Natural killer cell (primary cell): ENCODE data around the gene MYH15. TPM values are rescaled to one million over a fixed set of nuclear protein-coding genes. Genes with fewer than 3 reads are reported as not detected.

Experiments used
- ATAC-seq, 3 donors: fragments of 150-1000 bp in 2 of 3; fragments of 200-7000 bp in 1 of 3; cut with Tn5 transposase; 1 replicate in 1 of 3; 2 replicates in 2 of 3; pipeline ENCODE4 v1.10.0; 2021; ENCODE audit warnings: mild to moderate bottlenecking in 2 of 3, moderate library complexity in 2 of 3
- DNase-seq, 2 donors: peaks; one replicate each; pipeline versions ENCODE4 v3.0.0 to v3.0.0-alpha.2; 2013 to 2021; ENCODE audit warnings: mixed read lengths in 1 of 2
- H3K27ac ChIP-seq: one replicate; pipeline ENCODE4 v1.5.1; 2013; ENCODE audit warnings: mild to moderate bottlenecking, low read length
- H3K27me3 ChIP-seq: one replicate; pipeline ENCODE4 v1.6.1; 2013; ENCODE audit warnings: low read length; ENCODE audit not compliant: control insufficient read depth, insufficient read depth
- H3K36me3 ChIP-seq: one replicate; pipeline ENCODE4 v1.6.1; 2013; ENCODE audit warnings: low read length; ENCODE audit not compliant: control insufficient read depth, insufficient read depth
- H3K4me1 ChIP-seq: one replicate; pipeline ENCODE4 v1.6.1; 2013; ENCODE audit warnings: low read length; ENCODE audit not compliant: control insufficient read depth, insufficient read depth
- H3K4me3 ChIP-seq: one replicate; pipeline ENCODE4 v1.5.1; 2013; ENCODE audit warnings: low read length
- H3K9me3 ChIP-seq: one replicate; pipeline ENCODE4 v1.6.1; 2013; ENCODE audit warnings: low read length; ENCODE audit not compliant: control insufficient read depth, insufficient read depth
- H3K27ac Mint-ChIP-seq, 2 donors: one replicate each; pipeline ENCODE4 v1.8.0; 2022; ENCODE audit warnings: mild to moderate bottlenecking in 2 of 2, mixed read lengths in 2 of 2, moderate library complexity in 1 of 2
- H3K27me3 Mint-ChIP-seq, 2 donors: one replicate each; pipeline ENCODE4 v1.8.0; 2022; ENCODE audit warnings: low read depth in 2 of 2, mixed read lengths in 2 of 2
- H3K36me3 Mint-ChIP-seq: one replicate; pipeline ENCODE4 v1.8.0; 2022; ENCODE audit warnings: mixed read lengths
- H3K4me1 Mint-ChIP-seq, 2 donors: one replicate each; pipeline ENCODE4 v1.8.0; 2022; ENCODE audit warnings: mixed read lengths in 2 of 2
- H3K4me3 Mint-ChIP-seq: one replicate; pipeline ENCODE4 v1.8.0; 2022; ENCODE audit warnings: mild to moderate bottlenecking, moderate library complexity, mixed read lengths
- H3K9me3 Mint-ChIP-seq, 2 donors: one replicate each; pipeline ENCODE4 v1.8.0; 2022; ENCODE audit warnings: mixed read lengths in 2 of 2
- CTCF ChIP-seq: fragments of 200-600 bp; IDR thresholded peaks from one replicate; pipeline ENCODE4 v1.8.0; 2022; ENCODE audit warnings: antibody characterized with exemption
- WGBS: methylation state at CpG from one replicate; pipeline ENCODE4 v1.1.7; 2013; ENCODE audit warnings: missing lambda C conversion rate; ENCODE audit not compliant: insufficient coverage; 5-methylcytosine and 5-hydroxymethylcytosine counted together
- intact Hi-C: fragments of 100-400 bp; cut with micrococcal nuclease; formaldehyde crosslinking; loops from one replicate; pipeline ENCODE4 v1.14.2; 2022
- total RNA-seq, 4 donors: library from RNA; stranded (reverse); fragments of 120-200 nt in 1 of 4; gene quantifications; one replicate each; pipeline versions ENCODE4 v1.2.3 to v1.2.4, GENCODE V29; 2013 to 2022

MYH15 gene
- total RNA-seq, 3 donors from 2014 or later (not counting 1 experiment from before 2014, with no cell fraction given), result 0.05 TPM; not detected in 2

GRCh38 chr3:108453565-108453964, 56.8 kb downstream of the MYH15 start:
- peaks cover 0 to 1% of the 10 kb centered on the region in 2 donors for H3K9me3 Mint-ChIP-seq
- H3K4me1 ChIP-seq, result no peaks in the 10 kb centered on the region
- no peaks in the 10 kb centered on the region for H3K36me3 ChIP-seq
- no peaks in the 10 kb centered on the region for H3K4me1 Mint-ChIP-seq
- intact Hi-C loops, result no loop called here
- no peaks in the 10 kb centered on the region for H3K27me3 ChIP-seq
- H3K36me3 Mint-ChIP-seq, result no peaks in the 10 kb centered on the region
- H3K27ac ChIP-seq, result no peak overlapping the region
- no peak for TF ChIP-seq CTCF
- DNase-seq (no peak), ATAC-seq (no peak)
- H3K4me3 ChIP-seq, result no peak overlapping the region
- 93% methylated on average over 1 of the region's 1 CpG for WGBS
- peaks cover 17 to 25% of the 10 kb centered on the region in 2 donors for H3K27me3 Mint-ChIP-seq
- H3K27ac Mint-ChIP-seq, result no peak overlapping the region
- no peaks in the 10 kb centered on the region for H3K9me3 ChIP-seq
- H3K4me3 Mint-ChIP-seq, result no peak overlapping the region

DNA sequence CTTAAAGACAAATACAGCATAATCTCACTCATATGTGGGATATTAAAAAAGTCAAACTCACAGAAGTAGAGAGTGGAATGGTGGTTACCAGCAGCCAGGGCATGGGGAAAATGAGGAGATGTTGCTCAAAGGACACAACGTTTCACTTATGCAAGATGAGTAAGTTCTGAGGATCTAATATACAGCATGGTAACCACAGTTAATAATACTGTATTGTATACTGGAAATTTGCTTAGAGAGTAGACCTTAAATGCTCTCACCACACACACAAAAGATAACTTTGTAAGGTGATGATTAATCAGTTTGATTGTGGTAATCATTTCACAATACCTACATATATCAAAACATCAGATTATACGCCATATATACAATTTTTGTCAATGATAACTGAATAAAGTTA, 60.0 kb downstream of the MYH15 start:
- no peak overlapping the region for H3K4me3 Mint-ChIP-seq
- Histone ChIP-seq H3K27ac (no peak overlapping the region), H3K27me3 (no peaks in the 10 kb centered on the region), H3K9me3 (peaks cover 6% of the 10 kb centered on the region), H3K36me3 (no peaks in the 10 kb centered on the region), H3K4me3 (no peak overlapping the region), H3K4me1 (no peaks in the 10 kb centered on the region)
- H3K4me1 Mint-ChIP-seq, result no peaks in the 10 kb centered on the region
- H3K9me3 Mint-ChIP-seq, result peaks cover 10 to 15% of the 10 kb centered on the region in 2 donors
- intact Hi-C loops, result no loop called here
- H3K36me3 Mint-ChIP-seq, result peaks cover 18% of the 10 kb centered on the region
- TF ChIP-seq CTCF, result no peak
- ATAC-seq (no peak), DNase-seq (no peak)
- no CpG with 5 or more reads among the region's 2 CpGs for WGBS
- H3K27me3 Mint-ChIP-seq, result peaks cover 12 to 13% of the 10 kb centered on the region in 2 donors
- H3K27ac Mint-ChIP-seq, result no peak overlapping the region

- Histone ChIP-seq H3K4me1 (no peaks in the 10 kb centered on the region), H3K4me3 (no peak overlapping the region), H3K27me3 (no peaks in the 10 kb centered on the region), H3K27ac (no peak overlapping the region), H3K36me3 (no peaks in the 10 kb centered on the region), H3K9me3 (peaks cover 6% of the 10 kb centered on the region)
- H3K27ac Mint-ChIP-seq, result no peak overlapping the region
- intact Hi-C loops, result no loop called here
- no CpG with 5 or more reads among the region's 1 CpG for WGBS
- H3K9me3 Mint-ChIP-seq, result peaks cover 10 to 15% of the 10 kb centered on the region in 2 donors
- peaks cover 18% of the 10 kb centered on the region for H3K36me3 Mint-ChIP-seq
- H3K4me1 Mint-ChIP-seq, result no peaks in the 10 kb centered on the region
- TF ChIP-seq CTCF, result no peak
- no peak overlapping the region for H3K4me3 Mint-ChIP-seq
- no peak for DNase-seq
- ATAC-seq, result no peak
- H3K27me3 Mint-ChIP-seq, result peaks cover 13 to 14% of the 10 kb centered on the region in 2 donors
These were observed 61.8 kb downstream of the MYH15 start for GRCh38 chr3:108448593-108448992.
